ENCODE measurements around the gene CNR1.
"Not testable (repeated sequence)": the region's sequence is repeated elsewhere in the genome, so short reads cannot be mapped to it uniquely, and the experiment has no call there.

The CNR1 gene

DNA sequence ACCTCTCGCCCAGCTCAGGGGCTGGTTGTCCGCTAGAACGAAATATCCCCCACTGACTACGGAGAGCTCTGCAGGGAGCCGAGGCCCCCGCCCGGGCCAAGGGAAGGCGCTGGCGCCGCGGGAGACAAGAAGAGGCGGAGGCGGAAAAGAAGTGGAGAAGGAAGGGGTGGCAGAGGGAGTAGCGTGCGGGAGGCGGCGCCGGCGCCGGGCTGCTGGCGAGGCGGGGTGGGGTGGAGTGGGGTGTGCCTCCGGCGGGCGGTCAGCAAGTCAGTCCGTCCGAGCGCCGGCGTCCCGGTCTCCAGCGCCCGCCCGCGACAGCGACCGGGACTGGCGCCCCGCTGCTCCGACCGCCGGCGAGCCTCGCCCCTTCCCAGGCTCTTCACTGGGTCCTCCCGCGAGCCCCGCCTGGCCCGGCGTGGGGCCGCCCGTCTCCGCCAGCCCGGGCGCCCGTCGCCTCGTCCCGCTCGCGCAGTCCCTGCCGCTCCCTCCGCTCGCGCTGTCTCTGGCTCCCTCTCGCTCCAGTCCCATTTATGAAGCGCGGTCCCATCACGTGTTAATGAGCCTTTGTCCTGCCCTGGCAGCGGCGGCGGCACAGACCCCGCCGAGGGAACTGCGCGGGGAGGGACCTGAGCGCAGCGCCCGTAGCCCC, at the start of gene CNR1:
CNR1 (minus strand) TSS at position 504 of the 649 bp plus-strand sequence. CDS start 21,073 bp downstream, outside the sequence.
- FAIRE-seq, result no peak

DNA sequence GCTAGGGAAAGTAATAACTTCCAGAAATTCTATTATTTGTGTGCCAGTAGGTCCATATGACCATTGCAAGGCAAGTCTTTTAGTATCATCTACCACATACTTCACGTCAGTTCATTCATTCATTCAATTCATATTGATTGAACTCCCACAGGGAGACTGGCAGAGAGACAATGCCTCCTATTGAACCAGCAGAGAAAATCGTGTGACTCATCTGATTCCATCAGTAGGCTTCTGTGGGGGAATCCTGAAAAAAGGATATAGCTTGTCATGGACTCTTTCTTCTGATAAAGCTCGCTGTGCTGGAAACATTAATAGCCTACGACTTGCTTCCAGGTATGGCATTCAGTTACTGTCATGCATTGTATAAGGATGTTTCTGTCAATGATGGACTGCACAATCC, 45.3 kb upstream of the CNR1 start:
- no peak for FAIRE-seq

DNA sequence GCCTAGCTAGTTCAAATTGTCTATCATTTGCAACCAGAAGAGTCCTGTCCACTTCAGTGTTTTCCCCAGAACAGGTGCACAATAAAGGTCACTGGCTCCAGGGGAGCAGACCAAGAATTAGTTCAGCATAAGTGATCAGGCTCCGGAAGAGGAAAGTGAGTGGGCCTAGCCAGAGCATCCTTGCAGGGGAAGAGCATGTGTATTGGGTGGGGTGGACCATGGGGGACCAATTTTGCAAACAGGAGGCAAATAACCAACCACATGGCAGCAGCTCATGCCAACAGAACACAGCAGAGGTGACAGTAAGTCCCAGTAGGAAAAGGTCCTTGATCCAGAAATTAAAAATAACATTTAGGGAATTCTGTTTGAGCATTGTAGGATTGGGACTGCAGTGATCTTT, 43.2 kb upstream of the CNR1 start:
- no peak for FAIRE-seq

DNA sequence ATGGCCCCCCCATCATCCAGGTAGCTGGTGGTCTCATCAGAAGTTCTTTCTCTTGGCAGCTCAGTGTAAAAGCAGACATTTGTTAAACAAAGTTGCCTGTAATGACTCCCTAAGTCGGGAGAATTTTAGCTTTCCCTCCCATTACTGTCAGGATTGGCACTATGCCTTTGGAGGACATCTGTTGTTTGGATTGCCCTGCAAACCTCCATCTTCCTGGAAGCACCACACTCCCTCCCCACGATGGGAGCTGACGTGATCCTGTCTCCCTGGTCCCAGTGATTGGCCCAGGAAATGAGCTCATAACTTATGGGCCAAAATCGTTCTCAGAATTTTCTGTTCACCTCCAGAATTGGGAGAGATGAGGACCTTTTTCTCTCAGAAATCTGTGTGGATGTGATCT, 42.6 kb upstream of the CNR1 start:
- FAIRE-seq, result no peak

DNA sequence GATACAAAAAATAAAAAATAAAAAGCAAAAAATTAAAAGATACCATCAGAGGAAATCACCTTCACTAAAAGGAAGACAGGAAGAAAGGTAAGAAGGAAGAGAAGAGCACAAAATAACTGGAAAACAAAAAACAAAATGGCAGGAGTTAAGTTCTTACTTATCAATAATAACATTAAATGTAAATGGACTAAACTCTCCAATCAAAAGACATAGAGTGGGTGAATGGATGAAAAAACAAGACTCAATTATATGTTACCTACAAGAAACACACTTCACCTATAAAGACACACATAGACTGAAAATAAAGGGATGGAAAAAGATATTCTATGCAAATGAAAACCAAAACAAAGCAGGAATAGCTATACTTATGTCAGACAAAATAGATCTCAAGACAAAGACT, 35.6 kb upstream of the CNR1 start:
- FAIRE-seq, result not testable (repeated sequence)

DNA sequence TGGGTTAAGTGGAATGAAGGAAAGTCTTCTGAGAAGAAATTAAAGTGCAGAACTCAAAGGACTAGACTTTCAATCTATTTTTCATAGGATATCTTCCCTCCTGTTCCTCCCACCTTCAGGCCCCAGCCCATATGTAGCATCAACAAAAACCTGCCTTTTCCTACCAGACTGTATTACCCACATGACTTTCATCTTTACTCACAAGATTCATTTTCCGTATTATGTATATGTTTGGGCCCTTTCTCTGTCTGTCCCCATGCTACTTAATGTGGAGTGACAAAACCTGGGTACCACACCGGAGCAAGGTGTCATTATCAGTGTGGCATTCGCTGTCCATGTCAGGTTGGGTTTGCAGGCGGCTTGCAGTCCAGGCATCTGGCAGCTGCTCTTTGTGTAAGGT, 18.8 kb upstream of the CNR1 start:
- no peak for FAIRE-seq

DNA sequence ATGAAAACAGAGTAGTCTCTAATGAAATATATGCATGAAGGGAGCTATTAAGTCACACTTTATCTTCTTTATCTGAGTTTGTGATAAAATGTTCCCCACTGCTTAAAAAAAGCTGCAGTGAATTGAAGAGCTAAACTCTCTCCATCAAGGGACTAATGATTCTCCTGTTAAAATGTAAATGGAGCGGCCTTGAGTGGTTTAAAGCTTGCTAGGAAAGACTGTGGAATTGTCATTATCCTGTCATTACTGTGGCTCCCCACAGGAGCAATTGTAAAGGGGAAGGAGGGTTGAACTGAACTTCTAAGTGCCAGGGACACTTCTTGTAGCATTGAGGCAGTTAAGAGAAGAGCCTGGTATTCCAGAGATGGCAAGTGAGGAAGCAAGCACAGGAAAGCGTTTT, 17.3 kb upstream of the CNR1 start:
- no peak for FAIRE-seq

DNA sequence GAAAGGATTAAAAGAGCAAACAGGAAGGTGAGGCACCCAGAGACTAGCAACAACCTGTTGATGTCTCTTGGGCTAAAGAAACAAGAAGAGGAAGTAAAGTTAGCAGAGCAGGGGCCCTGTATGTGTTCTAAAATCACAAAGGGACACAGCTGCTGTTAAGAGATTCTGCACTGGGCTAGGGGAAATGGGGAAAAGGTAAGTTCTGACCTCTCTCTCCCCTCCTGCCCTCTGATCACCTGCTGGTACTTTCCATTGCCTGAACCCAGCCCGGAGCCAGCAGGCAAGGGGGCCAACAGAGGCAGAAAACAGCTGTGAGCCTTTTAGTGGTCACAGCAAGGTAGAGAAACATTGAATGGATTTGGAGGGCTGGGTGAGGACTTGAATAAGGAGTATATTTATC, 13.5 kb upstream of the CNR1 start:
- no peak for FAIRE-seq

DNA sequence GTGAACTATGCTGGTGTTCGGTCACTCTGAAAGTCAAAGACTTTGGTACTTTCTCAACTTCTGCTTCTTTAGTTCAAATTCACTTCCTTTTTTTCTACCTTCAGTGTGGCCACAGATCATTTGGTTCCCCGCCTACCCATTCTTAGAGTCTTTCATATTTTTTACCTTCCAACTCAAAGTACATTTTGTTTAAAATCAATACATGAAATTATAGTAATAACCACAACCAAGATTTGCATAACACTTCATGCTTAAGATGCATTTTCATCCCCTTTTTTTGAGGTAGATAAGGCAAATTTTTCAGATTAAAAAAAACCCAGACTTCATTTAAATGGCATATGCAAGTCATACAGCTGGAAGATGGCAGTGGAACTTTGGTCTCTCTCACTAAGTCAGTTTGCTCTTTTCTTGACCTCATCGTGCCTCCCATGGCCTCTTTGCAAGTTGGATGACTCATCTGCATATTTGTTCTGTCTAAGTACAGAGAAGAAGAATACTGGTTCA, 11.9 kb upstream of the CNR1 start:
- no peak for FAIRE-seq

DNA sequence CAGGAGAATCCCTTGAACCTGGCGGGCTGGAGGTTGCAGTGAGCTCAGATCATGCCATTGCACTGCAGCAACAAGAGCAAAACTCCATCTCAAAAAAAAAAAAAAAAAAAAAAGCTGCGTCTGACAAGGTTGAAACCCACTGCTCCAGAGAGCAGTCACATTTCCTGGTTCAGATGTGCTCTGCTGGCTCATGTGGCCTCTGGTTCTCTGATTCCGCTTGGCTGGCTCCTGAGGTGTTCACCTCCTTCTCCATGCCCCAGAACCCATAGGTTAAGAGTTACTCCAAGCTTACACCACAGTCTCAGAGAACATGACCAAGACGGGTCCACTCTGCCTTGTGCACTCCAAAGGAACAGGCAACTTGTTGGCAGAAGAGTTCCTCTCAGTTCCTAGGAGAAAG, 8.8 kb upstream of the CNR1 start:
- no peak for FAIRE-seq

DNA sequence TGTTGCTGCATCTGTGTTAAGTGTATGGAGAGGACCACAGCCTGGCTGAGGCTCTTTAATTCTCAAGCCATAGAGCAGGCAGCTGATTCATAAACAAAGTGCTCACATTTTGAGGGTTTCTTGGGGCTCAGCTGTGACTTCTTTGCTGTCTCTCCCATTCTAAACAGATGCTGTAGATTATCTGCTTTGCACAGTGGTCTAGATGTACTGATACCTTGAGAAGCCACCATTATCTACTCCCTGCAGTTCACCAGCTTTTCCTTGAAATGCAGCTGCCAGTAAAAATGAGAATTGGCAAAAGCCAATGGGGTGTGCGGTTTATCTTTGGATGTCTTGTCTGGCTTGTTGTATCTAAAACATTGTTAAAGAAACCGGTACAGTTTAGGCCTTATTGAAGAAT, 5.2 kb upstream of the CNR1 start:
- FAIRE-seq, result no peak

DNA sequence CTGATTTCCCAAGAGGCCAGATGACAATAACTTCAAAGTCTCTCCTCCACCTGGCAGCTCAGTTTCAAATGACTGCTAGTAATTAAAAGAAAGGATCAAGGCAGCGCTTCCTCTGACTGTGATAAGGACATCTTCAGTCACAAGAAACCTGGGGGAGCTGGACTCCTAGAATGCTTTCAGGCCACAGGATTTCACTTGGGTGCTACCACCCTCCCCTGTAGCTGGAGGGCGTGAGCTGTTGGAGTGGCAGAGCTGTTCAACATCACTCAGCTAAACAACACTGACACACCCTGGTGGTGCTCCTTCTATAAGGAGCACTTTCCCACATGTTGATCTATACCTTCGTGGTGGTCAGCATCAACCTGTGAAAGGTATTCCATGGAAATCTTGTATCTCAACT, 2.2 kb upstream of the CNR1 start:
- FAIRE-seq, result no peak

DNA sequence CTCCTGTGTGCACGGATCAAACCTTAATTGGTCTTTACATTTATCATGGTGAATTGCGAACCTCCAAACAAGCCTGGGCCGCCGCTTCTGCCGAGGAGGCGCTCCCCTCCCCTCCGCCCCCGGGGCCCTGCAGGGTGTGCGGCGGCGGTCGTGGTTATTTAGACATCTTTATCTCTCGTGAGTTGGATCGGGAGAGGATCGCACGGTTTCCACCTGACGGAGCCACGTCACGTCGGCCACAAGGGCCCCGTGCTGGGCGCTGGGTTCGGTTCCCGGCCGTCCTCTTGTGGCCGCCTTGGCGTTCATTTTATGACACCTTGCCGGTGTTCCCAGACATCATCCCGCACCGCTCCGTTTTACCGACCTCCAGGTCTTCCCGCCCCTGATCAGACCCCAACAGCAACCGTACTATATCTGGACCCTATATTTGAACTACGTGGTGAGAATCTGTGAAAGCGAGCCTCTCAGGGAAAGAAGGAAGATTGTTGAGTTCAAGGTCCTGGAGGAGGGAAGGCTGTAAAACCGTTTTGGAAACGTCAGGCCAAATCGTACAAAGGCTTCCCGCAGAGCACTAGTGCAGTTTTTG, 1.3 kb upstream of the CNR1 start:
- FAIRE-seq, result no peak

DNA sequence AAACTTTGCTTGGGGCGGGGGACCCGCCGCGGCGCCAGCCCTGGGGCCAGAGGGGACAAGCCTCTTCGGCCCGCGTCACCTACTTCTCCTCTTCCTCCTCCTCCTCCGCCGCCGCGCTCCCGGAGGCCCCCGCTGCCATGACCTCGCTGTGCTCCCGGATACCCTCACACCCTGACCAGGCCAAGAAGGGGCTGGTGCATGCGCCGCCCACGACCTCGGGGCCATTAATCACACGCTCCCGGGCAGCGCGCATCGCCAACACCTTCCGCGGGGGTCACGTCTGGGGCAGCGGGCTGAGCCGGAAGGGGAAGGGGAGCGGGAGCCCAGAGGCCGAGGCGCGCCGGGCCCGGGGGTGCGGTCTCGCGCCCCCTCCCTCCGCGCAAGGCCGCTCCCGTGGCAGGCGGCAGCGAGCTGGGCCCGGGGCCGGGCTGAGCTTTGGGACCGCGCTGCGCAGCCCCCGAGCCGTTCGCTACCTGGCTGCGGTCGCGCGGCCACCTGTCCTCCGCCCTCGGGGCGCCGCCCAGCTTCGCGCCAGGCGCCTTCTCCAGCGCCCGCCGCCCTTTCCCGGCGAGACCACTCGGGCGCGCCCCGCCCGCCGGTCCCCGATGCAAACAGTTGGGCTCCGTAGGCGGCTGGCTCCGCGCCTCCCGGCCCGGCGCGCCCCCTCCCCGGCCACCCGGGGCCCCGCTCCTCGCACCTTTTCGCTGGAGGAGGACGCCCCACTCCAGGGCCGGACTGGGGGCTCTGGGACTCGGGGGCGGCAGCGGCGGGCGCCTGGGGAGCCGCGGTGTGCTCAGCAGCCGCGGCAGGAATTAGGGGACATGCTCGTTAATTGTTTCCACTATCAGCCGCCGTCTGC, 575 bp upstream of the CNR1 start:
- no peak for FAIRE-seq

DNA sequence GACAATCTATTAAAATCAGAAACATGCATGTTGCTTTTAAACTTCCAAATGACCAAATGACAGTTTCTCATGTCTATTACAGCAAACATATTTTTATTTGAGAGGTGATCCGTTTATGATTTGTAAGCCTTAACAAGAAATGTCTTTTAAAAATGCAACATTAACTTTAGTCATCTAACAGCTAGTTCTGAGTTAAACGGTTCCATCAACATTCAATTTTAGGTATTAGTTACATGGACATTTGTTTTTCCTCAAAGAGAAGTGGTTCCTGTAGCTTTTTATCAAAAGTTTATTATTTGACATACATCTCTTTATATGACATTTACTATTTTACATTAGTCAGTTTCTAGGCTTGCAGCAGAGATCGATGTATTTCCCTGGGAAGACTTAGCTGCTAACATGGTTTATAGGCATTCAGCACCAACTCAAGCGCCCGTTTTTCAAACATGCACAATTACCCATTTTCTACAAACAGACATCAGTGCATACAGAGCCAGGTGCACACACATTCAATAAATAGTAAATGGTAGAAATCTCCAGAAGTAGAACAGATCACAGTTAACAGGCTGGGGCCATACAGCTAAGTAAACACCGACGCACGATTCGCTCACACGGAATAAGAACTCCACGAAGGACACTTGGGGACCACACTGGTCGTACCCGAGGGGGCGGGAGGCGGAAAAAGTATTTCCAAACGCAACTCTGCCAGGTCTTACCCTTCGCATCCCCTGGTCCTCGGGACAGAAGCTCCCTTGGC, 882 bp downstream of the CNR1 start:
- no peak for FAIRE-seq

DNA sequence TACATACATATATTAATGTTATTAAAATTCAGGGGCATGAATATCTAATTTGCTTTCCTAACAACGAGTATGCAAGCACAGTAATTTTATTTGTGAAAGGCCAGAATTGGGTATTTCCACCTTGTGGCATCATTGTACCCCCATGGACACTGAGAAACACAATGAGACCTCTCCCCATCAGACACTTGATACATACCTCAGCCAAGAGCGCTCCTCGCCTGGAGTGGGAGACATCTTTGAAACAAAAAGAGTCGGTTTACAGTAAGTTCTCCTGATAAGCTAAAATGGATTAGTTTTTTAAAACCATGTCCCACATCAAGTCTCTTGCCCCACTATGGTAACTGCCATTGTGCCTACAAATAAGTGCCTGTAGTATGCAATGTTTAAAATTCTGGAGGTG, 2.1 kb downstream of the CNR1 start:
- no peak for FAIRE-seq

DNA sequence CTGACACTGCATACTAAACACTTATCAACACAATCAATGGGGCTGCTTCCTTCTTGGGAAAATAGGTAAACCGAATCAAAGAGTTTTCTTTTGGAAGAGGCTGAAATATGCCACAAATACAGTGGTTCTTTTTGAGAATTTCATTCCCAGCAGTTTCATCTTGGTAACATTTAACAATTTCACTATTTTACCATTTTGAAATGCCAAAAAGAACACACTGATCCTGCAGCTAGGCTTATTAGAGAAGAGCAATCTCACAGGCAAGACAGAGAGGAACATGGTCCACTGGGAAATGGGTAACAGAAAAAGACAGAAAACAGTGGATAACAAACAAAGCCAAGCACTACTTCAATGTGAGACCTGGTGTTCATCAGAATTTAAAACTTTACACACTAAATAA, 2.5 kb downstream of the CNR1 start:
- no peak for FAIRE-seq

DNA sequence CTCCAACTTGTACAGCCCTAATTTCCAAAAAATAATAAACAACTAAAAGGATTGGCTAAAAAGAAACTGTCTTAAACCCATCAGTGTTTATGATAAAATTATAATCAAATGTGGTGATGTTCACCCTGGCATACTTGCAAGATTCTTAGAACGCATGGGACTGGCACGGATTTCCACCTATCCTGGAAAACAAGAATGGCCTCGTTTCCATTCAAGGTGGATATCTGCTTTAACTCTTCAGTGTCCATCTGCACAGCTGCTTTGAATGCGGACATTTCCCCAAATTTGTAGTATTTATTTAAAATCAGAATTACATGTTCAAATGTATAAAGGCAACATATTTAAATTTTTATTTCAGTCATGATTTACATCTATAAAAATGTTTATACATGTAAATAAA, 4.2 kb downstream of the CNR1 start:
- FAIRE-seq, result no peak

DNA sequence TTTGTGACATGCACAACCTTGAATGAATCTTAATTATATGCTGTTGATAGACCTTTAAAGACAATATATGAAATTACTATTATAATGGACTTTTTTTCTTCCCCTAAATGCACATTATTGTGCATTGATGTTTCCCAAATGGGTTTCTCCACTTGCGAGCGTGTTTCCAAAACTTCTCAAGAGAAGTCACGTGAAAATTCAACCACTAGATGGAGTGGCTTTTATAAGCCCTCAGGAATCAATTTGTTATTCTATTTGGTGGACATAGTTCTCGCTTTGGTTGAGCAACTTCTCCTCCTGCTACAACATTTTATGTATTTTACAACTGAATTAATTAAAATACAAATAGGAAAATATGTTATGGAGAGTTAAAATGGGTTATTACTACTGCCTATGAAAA, 9.0 kb downstream of the CNR1 start:
- FAIRE-seq, result no peak

DNA sequence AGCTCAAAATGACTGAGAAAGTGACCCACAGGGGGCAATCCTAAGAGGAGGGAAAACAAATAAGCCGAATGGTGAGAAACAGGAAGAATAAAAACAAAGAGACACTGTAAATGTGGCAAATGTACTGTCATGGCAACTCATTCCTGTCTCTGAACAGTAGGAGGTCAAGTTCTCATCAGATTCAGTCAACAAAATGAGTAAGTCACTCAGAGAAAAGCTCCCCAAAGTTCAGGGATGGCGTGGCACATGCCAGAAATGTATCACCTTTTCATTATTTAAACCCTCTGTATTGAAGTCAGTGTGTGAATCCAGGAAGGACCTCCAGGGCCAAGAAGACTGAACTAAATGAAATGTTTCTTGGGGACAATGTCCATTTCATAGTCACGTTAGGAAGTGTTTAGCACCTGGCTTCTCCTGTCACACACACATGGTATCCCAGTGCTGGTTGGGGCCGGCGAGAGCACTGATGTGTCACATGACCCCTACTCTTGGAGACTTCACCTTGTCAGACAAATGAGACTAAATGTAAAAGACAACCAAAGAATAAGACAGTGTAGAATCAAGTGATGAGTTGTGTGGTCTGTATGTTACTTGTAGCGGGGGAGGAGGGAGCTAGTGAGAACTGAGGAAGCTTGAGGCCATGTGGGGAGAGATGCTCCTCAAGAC, 20.7 kb downstream of the CNR1 start:
- FAIRE-seq, result no peak

DNA sequence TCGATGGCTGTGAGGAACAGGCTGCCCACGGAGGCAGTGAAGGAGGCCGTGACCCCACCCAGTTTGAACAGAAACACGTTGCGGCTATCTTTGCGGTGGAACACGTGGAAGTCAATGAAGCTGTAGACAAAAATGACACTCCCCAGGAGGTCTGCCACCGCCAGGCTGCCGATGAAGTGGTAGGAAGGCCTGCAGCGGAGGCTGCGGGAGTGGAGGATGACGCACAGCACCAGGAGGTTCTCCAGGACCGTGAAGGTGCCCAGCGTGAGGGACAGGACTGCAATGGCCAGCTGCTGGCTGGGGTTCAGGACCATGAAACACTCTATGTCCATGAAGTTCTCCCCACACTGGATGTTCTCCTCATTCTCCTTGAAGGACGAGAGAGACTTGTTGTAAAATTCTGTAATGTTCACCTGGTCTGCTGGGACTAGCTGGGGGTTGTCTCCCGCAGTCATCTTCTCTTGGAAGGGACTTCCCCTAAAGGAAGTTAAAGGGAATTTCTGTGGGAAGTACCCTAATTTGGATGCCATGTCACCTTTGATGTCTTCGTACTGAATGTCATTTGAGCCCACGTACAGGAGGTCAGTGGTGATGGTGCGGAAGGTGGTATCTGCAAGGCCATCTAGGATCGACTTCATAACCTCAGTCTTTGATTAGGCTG, 21.4 kb downstream of the CNR1 start:
- FAIRE-seq, result no peak

Data from A204.1 (cell line).